Stomach (tissue), 9 donors: ENCODE data around the gene NRDE2. TPM values are rescaled to one million over a fixed set of nuclear protein-coding genes. Genes with fewer than 3 reads are reported as not detected.

Source experiments
- DNase-seq, 2 donors: peaks; one replicate each; pipeline versions ENCODE4 v3.0.0 to v3.0.0-alpha.2; 2013 to 2019
- H3K27ac ChIP-seq, 5 donors: fragments of 200-600 bp in 4 of 5; sonication (generic) in 4 of 5; one replicate each; pipeline ENCODE4 v1.5.1; 2013 to 2019; ENCODE audit warnings: mild to moderate bottlenecking in 1 of 5, moderate library complexity in 1 of 5
- H3K27me3 ChIP-seq, 3 donors: fragments of 200-600 bp; sonication (generic); one replicate each; pipeline ENCODE4 v1.5.1; 2017 to 2019; ENCODE audit warnings: mixed run types in 1 of 3
- H3K36me3 ChIP-seq, 4 donors: fragments of 200-600 bp; sonication (generic); 1 replicate in 3 of 4; 2 replicates in 1 of 4; pipeline ENCODE4 v1.5.1; 2016 to 2019
- H3K4me1 ChIP-seq, 4 donors: fragments of 200-600 bp; sonication (generic); one replicate each; pipeline ENCODE4 v1.5.1; 2016 to 2019
- H3K4me3 ChIP-seq, 4 donors: fragments of 200-600 bp; sonication (generic) in 3 of 4; one replicate each; pipeline ENCODE4 v1.5.1; 2016 to 2019; ENCODE audit warnings: mild to moderate bottlenecking in 1 of 4
- H3K9me3 ChIP-seq, 4 donors: fragments of 200-600 bp; sonication (generic); one replicate each; pipeline ENCODE4 v1.5.1; 2016 to 2019
- CTCF ChIP-seq, 7 experiments: fragments of 450-650 bp in 4 of 7; fragments of 200-600 bp in 3 of 7; sonication (generic) in 3 of 7; IDR thresholded peaks; one replicate each; pipeline ENCODE4 v1.5.1; 2016 to 2019; ENCODE audit warnings: antibody characterized with exemption in 7 of 7, control low read depth in 2 of 7, mild to moderate bottlenecking in 1 of 7
- EP300 ChIP-seq: sonication (generic); formaldehyde crosslinking; IDR thresholded peaks from one replicate; pipeline ENCODE4 v1.6.1; 2017; ENCODE audit warnings: antibody characterized with exemption
- POLR2A ChIP-seq, 4 donors: fragments of 450-650 bp; IDR thresholded peaks; one replicate each; pipeline ENCODE4 v1.6.1; 2016; ENCODE audit warnings: antibody characterized with exemption in 4 of 4, control low read depth in 2 of 4, mild to moderate bottlenecking in 1 of 4, moderate library complexity in 1 of 4
- POLR2AphosphoS5 ChIP-seq, 3 donors: sonication (generic); formaldehyde crosslinking; IDR thresholded peaks; one replicate each; pipeline ENCODE4 v1.6.1; 2016; ENCODE audit warnings: antibody characterized with exemption in 3 of 3
- WGBS, 5 donors: extraction: QIAGEN DNeasy Blood & Tissue Kit in 3 of 5; methylation state at CpG; one replicate each; pipeline versions ENCODE4 v1.1.5 to v1.1.7; 2013 to 2018; 5-methylcytosine and 5-hydroxymethylcytosine counted together
- intact Hi-C: fragments of 100-400 bp; cut with DNase I; formaldehyde crosslinking; loops from one replicate; pipeline ENCODE4 v1.15.1; 2023; ENCODE audit warnings: low total_unique reads
- polyA plus RNA-seq, 3 donors: library from polyadenylated mRNA; stranded (reverse); fragments of 200-250 nt; gene quantifications; one replicate each; pipeline ENCODE4 v1.2.3, GENCODE V29; 2013
- total RNA-seq, 5 donors: library from RNA; depleted of rRNA; stranded (reverse); fragments of >200 nt; gene quantifications; one replicate each; pipeline versions ENCODE4 v1.1.0 to v1.2.3, GENCODE V29; 2014 to 2016
- donor health status: healthy with polysubstance abuse.
- donor health status: Bipolar disorder and iron deficiency.
- donor health status: healthy.

NRDE2 gene
- total and polyA plus RNA-seq, 8 donors: 5.7 to 34.8 (median 15.7) TPM

GRCh38 chr14:90280096-90280495 lies 51.6 kb downstream of the NRDE2 start:
- intact Hi-C loops: no loop called here
- TF ChIP-seq POLR2AphosphoS5 (IDR thresholded peaks at IDR 0.05): no peak
- TF ChIP-seq CTCF (IDR thresholded peaks at IDR 0.05): no peak
- no peak for TF ChIP-seq POLR2A (IDR thresholded peaks at IDR 0.05)
- TF ChIP-seq EP300: no peak
- no peaks in the 10 kb centered on the region for H3K27me3 ChIP-seq
- H3K4me3 ChIP-seq: no peak overlapping the region
- 90 to 98% (median 95%) methylated on average over 7 of the region's 7 CpGs for WGBS, 5 donors
- H3K9me3 ChIP-seq: no peaks in the 10 kb centered on the region
- peaks cover 24 to 96% (median 87%) of the 10 kb centered on the region in 4 donors for H3K36me3 ChIP-seq
- DNase-seq: no peak
- no peak overlapping the region for H3K27ac ChIP-seq
- peaks cover 0 to 9% (median 0%) of the 10 kb centered on the region in 4 donors for H3K4me1 ChIP-seq

- H3K27me3 ChIP-seq: no peaks in the 10 kb centered on the region
- H3K4me3 ChIP-seq: no peak overlapping the region
- H3K36me3 ChIP-seq: peaks cover 31 to 96% (median 83%) of the 10 kb centered on the region in 4 donors
- TF ChIP-seq POLR2A (IDR thresholded peaks at IDR 0.05) (no peak), CTCF (IDR thresholded peaks at IDR 0.05) (no peak), POLR2AphosphoS5 (IDR thresholded peaks at IDR 0.05) (no peak), EP300 (no peak)
- intact Hi-C loops: no loop called here
- no peak overlapping the region for H3K27ac ChIP-seq
- H3K9me3 ChIP-seq: no peaks in the 10 kb centered on the region
- DNase-seq: no peak
- WGBS, 5 donors: 90 to 94% (median 93%) methylated on average over 32 to 35 of the region's 35 CpGs
- H3K4me1 ChIP-seq: peaks cover 0 to 16% (median 2%) of the 10 kb centered on the region in 4 donors
Measured at GRCh38 chr14:90278199-90279175, 53.3 kb downstream of the NRDE2 start.

GRCh38 chr14:90277581-90278198 lies 54.1 kb downstream of the NRDE2 start:
- H3K27ac ChIP-seq: no peak overlapping the region
- DNase-seq: no peak
- no peak for TF ChIP-seq POLR2A (IDR thresholded peaks at IDR 0.05)
- no peak for TF ChIP-seq CTCF (IDR thresholded peaks at IDR 0.05)
- TF ChIP-seq EP300: no peak
- TF ChIP-seq POLR2AphosphoS5 (IDR thresholded peaks at IDR 0.05): no peak
- WGBS, 5 donors: 84 to 94% (median 91%) methylated on average over 17 to 24 of the region's 24 CpGs
- intact Hi-C loops: no loop called here
- peaks cover 0 to 21% (median 2%) of the 10 kb centered on the region in 4 donors for H3K4me1 ChIP-seq
- peaks cover 36 to 96% (median 83%) of the 10 kb centered on the region in 4 donors for H3K36me3 ChIP-seq
- H3K4me3 ChIP-seq: no peak overlapping the region
- no peaks in the 10 kb centered on the region for H3K27me3 ChIP-seq
- H3K9me3 ChIP-seq: no peaks in the 10 kb centered on the region

- H3K36me3 ChIP-seq: peaks cover 42 to 94% (median 87%) of the 10 kb centered on the region in 4 donors
- intact Hi-C loops: no loop called here
- peaks cover 0 to 21% (median 2%) of the 10 kb centered on the region in 4 donors for H3K4me1 ChIP-seq
- TF ChIP-seq CTCF (IDR thresholded peaks at IDR 0.05): no peak
- TF ChIP-seq EP300: no peak
- no peak for TF ChIP-seq POLR2AphosphoS5 (IDR thresholded peaks at IDR 0.05)
- no peak for TF ChIP-seq POLR2A (IDR thresholded peaks at IDR 0.05)
- H3K4me3 ChIP-seq: no peak overlapping the region
- no peak overlapping the region for H3K27ac ChIP-seq
- no peaks in the 10 kb centered on the region for H3K27me3 ChIP-seq
- 76 to 85% (median 81%) methylated on average over 17 to 18 of the region's 18 CpGs for WGBS, 5 donors
- no peak for DNase-seq
- no peaks in the 10 kb centered on the region for H3K9me3 ChIP-seq
Measured at GRCh38 chr14:90276646-90277367, 54.9 kb downstream of the NRDE2 start.
